HFFc6 (cell line): Measurements from ENCODE around the gene TMPRSS11D. TPM values are rescaled to one million over a fixed set of nuclear protein-coding genes. Genes with fewer than 3 reads are reported as not detected.
A peak's percentile ranks its signal among the peaks of the same experiment; 100 is the strongest.

ENCODE experiments used
- DNase-seq: peaks from one replicate; pipeline ENCODE4 v3.0.0-alpha.2; 2018
- H3K27ac Mint-ChIP-seq: 2 replicates; pipeline ENCODE4 v1.8.0; 2020; ENCODE audit warnings: mild to moderate bottlenecking, mixed read lengths
- H3K27me3 Mint-ChIP-seq: 2 replicates; pipeline ENCODE4 v1.8.0; 2021; ENCODE audit warnings: mild to moderate bottlenecking, moderate library complexity, mixed read lengths; ENCODE audit not compliant: insufficient read depth
- H3K36me3 Mint-ChIP-seq: 2 replicates; pipeline ENCODE4 v1.8.0; 2021; ENCODE audit warnings: low read depth, mixed read lengths
- H3K4me1 Mint-ChIP-seq: 2 replicates; pipeline ENCODE4 v1.8.0; 2020; ENCODE audit warnings: low read depth, mixed read lengths
- H3K4me3 Mint-ChIP-seq: 2 replicates; pipeline ENCODE4 v1.8.0; 2020; ENCODE audit warnings: mild to moderate bottlenecking, moderate library complexity, mixed read lengths
- H3K9me3 Mint-ChIP-seq: 2 replicates; pipeline ENCODE4 v1.8.0; 2020; ENCODE audit warnings: mild to moderate bottlenecking, mixed read lengths
- total RNA-seq, 6 experiments: library from RNA; stranded (reverse); fragmentation: NEBNext Ultra II Directional; extraction: Animal tissue kit (Norgen Biotek cat#: 25700); gene quantifications; 2 replicates in 1 of 6; 3 replicates in 5 of 6; pipeline ENCODE4 v1.2.3, GENCODE V29; 2021
- TF ChIP-seq, protein P1 (sequence below): fragments of 200-600 bp; sonication (generic); IDR thresholded peaks from 2 replicates; pipeline ENCODE4 v1.5.0; 2021; ENCODE audit warnings: antibody characterized with exemption, mild to moderate bottlenecking

Gene TMPRSS11D
- total RNA-seq, 6 experiments from 2014 or later = not detected

DNA sequence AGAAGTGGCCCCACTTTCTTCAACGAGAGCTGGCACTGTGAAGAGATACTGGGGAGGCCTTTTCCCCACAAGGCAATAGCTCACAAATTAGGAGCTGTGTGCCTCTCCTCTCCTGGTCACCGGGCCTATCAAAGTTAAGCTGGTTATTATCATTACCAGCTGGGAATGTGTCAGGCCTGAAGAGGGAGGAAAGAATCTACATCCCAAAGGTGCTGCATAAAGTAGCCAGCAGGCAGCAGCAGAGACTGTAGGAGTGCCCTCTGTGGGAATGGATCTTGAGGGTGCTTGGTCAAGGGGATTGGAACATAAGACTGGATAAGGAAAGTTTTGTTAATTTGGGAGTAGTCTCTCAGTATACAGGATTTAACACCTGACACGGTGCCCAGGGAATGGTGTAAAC is 9.1 kb upstream of the TMPRSS11D start:
- Mint-ChIP-seq H3K36me3 (no peaks in the 10 kb centered on the region), H3K9me3 (peaks cover 4% of the 10 kb centered on the region; the same call in 1 of the 2 replicates), H3K27me3 (no peaks in the 10 kb centered on the region), H3K4me1 (0 out of 2 replicates have a peak, but pooled peaks cover 4% of the 10 kb centered on the region), H3K27ac (no peak overlapping the region), H3K4me3 (no peak overlapping the region)
- no peak for DNase-seq
- TF ChIP-seq, protein P1, sequence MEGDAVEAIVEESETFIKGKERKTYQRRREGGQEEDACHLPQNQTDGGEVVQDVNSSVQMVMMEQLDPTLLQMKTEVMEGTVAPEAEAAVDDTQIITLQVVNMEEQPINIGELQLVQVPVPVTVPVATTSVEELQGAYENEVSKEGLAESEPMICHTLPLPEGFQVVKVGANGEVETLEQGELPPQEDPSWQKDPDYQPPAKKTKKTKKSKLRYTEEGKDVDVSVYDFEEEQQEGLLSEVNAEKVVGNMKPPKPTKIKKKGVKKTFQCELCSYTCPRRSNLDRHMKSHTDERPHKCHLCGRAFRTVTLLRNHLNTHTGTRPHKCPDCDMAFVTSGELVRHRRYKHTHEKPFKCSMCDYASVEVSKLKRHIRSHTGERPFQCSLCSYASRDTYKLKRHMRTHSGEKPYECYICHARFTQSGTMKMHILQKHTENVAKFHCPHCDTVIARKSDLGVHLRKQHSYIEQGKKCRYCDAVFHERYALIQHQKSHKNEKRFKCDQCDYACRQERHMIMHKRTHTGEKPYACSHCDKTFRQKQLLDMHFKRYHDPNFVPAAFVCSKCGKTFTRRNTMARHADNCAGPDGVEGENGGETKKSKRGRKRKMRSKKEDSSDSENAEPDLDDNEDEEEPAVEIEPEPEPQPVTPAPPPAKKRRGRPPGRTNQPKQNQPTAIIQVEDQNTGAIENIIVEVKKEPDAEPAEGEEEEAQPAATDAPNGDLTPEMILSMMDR = peak; percentile 38

DNA sequence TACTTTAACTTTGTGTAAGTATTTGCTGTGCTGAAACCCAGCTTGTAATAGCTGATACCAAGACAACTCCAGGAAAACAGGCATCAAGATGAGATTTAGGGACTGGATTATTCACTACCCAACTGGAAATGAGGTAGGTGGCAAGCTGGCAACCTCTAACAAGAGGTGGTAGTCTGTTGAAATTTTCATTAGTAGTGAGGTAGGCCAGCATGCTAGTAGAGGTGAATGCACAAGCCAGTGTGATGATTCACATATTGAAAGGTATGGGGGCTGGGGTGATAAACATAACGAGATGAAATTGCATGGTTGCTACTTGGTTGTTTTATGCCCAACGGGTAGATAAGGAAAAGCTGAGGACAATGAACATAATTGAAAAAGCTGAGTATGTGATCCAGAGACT is 8.5 kb upstream of the TMPRSS11D start:
- TF ChIP-seq, protein P1 = no peak
- Mint-ChIP-seq H3K27me3 (no peaks in the 10 kb centered on the region), H3K4me3 (no peak overlapping the region), H3K36me3 (no peaks in the 10 kb centered on the region), H3K9me3 (peaks cover 4% of the 10 kb centered on the region; the same call in 1 of the 2 replicates), H3K4me1 (peaks cover 5% of the 10 kb centered on the region), H3K27ac (no peak overlapping the region)
- DNase-seq = no peak

DNA sequence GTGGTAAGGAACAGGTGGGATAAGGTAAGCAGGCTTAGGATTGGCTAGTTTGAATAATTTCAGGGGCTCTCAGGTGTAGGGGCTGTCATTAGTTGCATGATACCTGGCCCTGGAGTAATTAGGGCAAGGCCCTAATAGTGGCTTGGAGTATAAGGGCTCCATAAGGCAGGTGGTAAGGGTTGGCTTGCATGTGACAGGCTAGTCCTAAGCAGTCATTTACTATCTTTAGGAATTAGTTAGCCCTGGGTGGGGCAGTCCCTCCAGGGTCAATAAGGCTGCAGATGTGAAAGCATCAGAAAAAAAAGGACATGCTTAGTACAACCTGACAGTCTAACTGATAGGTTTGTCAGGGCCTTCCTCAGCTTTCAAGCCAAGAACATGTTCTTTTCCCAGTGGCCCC is 7.8 kb upstream of the TMPRSS11D start:
- no peaks in the 10 kb centered on the region for H3K27me3 Mint-ChIP-seq
- no peak for DNase-seq
- H3K27ac Mint-ChIP-seq = no peak overlapping the region
- H3K36me3 Mint-ChIP-seq = no peaks in the 10 kb centered on the region
- peaks cover 4% of the 10 kb centered on the region; the same call in 1 of the 2 replicates for H3K9me3 Mint-ChIP-seq
- no peak overlapping the region for H3K4me3 Mint-ChIP-seq
- H3K4me1 Mint-ChIP-seq = peaks cover 11% of the 10 kb centered on the region
- TF ChIP-seq, protein P1 = no peak

DNA sequence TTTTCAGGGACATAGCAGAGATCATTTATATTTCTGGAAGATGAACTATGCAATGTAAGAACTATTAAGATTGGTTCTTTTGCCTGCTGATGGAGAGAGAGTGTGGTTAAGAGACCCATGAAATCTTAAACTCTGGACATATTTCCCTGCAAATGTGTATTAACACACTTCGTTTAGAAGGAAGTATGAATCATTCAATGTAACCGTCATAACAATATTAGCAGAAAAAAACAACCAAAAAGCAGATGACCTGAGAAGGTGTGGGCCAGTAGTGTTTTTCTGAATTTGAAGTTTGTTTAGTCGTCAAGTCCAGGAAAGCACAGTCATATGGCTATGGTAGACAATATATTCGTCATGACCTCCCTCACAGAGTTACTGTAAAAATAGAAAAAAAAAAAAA is 2.5 kb upstream of the TMPRSS11D start:
- Mint-ChIP-seq H3K9me3 (no peaks in the 10 kb centered on the region), H3K4me3 (peak overlapping the region; percentile 76), H3K36me3 (no peaks in the 10 kb centered on the region), H3K27me3 (no peaks in the 10 kb centered on the region), H3K4me1 (peaks cover 40% of the 10 kb centered on the region), H3K27ac (peak overlapping the region; percentile 89)
- TF ChIP-seq, protein P1 = no peak
- DNase-seq = peak; percentile 24

DNA sequence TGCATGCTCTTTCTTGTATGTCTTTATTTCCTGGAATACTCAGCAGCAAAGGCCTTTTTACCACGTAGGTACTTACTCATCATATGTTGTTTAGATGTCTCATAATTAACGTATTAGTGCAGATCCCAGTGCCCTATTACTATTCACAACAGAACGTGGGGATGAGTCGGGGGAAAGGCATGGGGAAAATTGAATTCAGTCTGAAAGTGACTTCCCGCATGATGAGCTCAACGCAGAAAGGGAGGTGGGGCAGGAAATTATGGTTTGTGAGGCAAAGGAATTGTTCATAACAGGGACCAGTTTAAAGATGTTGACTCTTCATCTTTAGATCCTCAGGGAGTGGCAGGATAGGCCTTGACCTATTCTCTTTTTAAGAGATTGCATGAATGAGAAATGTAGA is 2.0 kb upstream of the TMPRSS11D start:
- peak; percentile 96 for DNase-seq
- TF ChIP-seq, protein P1 = no peak
- peak overlapping the region; percentile 89 for H3K27ac Mint-ChIP-seq
- peak overlapping the region; percentile 76 for H3K4me3 Mint-ChIP-seq
- H3K9me3 Mint-ChIP-seq = no peaks in the 10 kb centered on the region
- no peaks in the 10 kb centered on the region for H3K36me3 Mint-ChIP-seq
- H3K27me3 Mint-ChIP-seq = no peaks in the 10 kb centered on the region
- peaks cover 45% of the 10 kb centered on the region for H3K4me1 Mint-ChIP-seq

DNA sequence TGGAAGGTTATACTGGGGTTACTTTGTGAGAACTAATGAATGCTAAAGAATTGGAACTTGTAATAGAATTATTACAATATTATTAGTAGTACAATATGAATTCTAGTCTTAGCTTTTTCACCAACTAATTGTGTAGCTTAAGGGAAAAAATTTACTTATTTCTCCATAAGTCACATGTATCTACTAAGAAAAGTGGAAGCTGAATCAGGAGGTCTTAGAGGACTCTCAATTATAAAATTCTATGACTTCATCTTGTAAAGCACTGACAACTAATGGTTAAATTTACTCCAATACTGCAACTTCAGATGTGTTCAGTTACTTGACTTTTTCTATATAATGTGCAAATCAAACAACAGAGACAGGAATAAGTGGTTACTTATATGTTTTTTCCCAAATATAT is 899 bp upstream of the TMPRSS11D start:
- Mint-ChIP-seq H3K36me3 (no peaks in the 10 kb centered on the region), H3K4me3 (no peak overlapping the region), H3K27me3 (no peaks in the 10 kb centered on the region), H3K9me3 (no peaks in the 10 kb centered on the region), H3K27ac (peak overlapping the region; percentile 49), H3K4me1 (peaks cover 54% of the 10 kb centered on the region)
- TF ChIP-seq, protein P1 = no peak
- no peak for DNase-seq
